ENCODE measurements around the gene SRGAP3.

Gene SRGAP3

GRCh38 chr3:9223672-9224071, 25.8 kb downstream of the SRGAP3 start:
- no peak for DNase-seq

- DNase-seq = no peak
These were observed 26.3 kb downstream of the SRGAP3 start for GRCh38 chr3:9222956-9223639.

- DNase-seq = no peak
These were observed 27.4 kb downstream of the SRGAP3 start for GRCh38 chr3:9222049-9222448.

- DNase-seq = no peak
These were observed 31.0 kb downstream of the SRGAP3 start for GRCh38 chr3:9218514-9218846.

GRCh38 chr3:9217784-9218513, 31.5 kb downstream of the SRGAP3 start:
- no peak for DNase-seq

GRCh38 chr3:9216736-9217135, 32.7 kb downstream of the SRGAP3 start:
- no peak for DNase-seq

- no peak for DNase-seq
These were observed 34.8 kb downstream of the SRGAP3 start for GRCh38 chr3:9214599-9214998.

- DNase-seq = no peak
These were observed 35.3 kb downstream of the SRGAP3 start for GRCh38 chr3:9214185-9214584.

GRCh38 chr3:9213019-9213634, 36.3 kb downstream of the SRGAP3 start:
- no peak for DNase-seq

GRCh38 chr3:9211155-9211950, 38.1 kb downstream of the SRGAP3 start:
- no peak for DNase-seq

GRCh38 chr3:9209777-9210176, 39.7 kb downstream of the SRGAP3 start:
- DNase-seq = no peak

GRCh38 chr3:9208605-9209152, 40.8 kb downstream of the SRGAP3 start:
- DNase-seq = no peak

- DNase-seq = no peak
These were observed 42.2 kb downstream of the SRGAP3 start for GRCh38 chr3:9207116-9207763.

GRCh38 chr3:9206287-9206686, 43.2 kb downstream of the SRGAP3 start:
- no peak for DNase-seq

- DNase-seq = no peak
These were observed 43.9 kb downstream of the SRGAP3 start for GRCh38 chr3:9205345-9206143.

GRCh38 chr3:9204253-9204992, 45.0 kb downstream of the SRGAP3 start:
- DNase-seq = no peak

GRCh38 chr3:9203317-9203716, 46.1 kb downstream of the SRGAP3 start:
- no peak for DNase-seq

- no peak for DNase-seq
These were observed 46.9 kb downstream of the SRGAP3 start for GRCh38 chr3:9202546-9202945.

- no peak for DNase-seq
These were observed 47.5 kb downstream of the SRGAP3 start for GRCh38 chr3:9201955-9202354.

GRCh38 chr3:9201266-9201665, 48.2 kb downstream of the SRGAP3 start:
- DNase-seq = no peak

- DNase-seq = no peak
These were observed 49.7 kb downstream of the SRGAP3 start for GRCh38 chr3:9199775-9200174.

All from effector CD8-positive, alpha-beta T cell (primary cell).